HepG2 (cell line): ENCODE results near the gene PRMT7. TPM values are rescaled to one million over a fixed set of nuclear protein-coding genes. Genes with fewer than 3 reads are reported as not detected.

ENCODE experiments used
- ARHGAP35 ChIP-seq: sonication (generic); formaldehyde crosslinking; IDR thresholded peaks from 2 replicates; pipeline ENCODE4 v1.9.0; 2022; ENCODE audit warnings: mild to moderate bottlenecking, inconsistent platforms, moderate library complexity, missing genetic modification reagents, borderline replicate concordance
- FOXP4 ChIP-seq: sonication (generic); formaldehyde crosslinking; IDR thresholded peaks from 2 replicates; pipeline ENCODE4 v1.4.0; 2020; ENCODE audit warnings: missing genetic modification reagents
- PRDM4 ChIP-seq: sonication (generic); formaldehyde crosslinking; IDR thresholded peaks from 2 replicates; pipeline ENCODE4 v1.9.0; 2021; ENCODE audit warnings: missing genetic modification reagents, borderline replicate concordance
- ZNF224 ChIP-seq: sonication (generic); formaldehyde crosslinking; IDR thresholded peaks from 2 replicates; pipeline ENCODE4 v1.5.0; 2020; ENCODE audit warnings: mild to moderate bottlenecking, missing genetic modification reagents
- ZNF687 ChIP-seq: sonication (generic); formaldehyde crosslinking; IDR thresholded peaks from 2 replicates; pipeline ENCODE4 v1.5.1; 2020; ENCODE audit warnings: mild to moderate bottlenecking, missing genetic modification reagents, moderate library complexity
- polyA plus RNA-seq, 8 experiments: library from polyadenylated mRNA; depleted of rRNA in 3 of 8; stranded (reverse) in 7 of 8; unstranded in 1 of 8; fragments of >200 nt; fragmentation: Illumina TruSeq in 4 of 8; extraction: Trizol in 4 of 8; gene quantifications; 2 replicates each; pipeline versions ENCODE4 v1.2.1 to v1.2.3, GENCODE V29; 2011 to 2016; ENCODE audit warnings: low read depth in 4 of 8, missing spikeins in 1 of 8, mixed read lengths in 1 of 8; ENCODE audit not compliant: insufficient read depth in 1 of 8
- total RNA-seq, 5 experiments: library from RNA; depleted of rRNA; stranded (reverse); fragments of >200 nt; fragmentation: Illumina TruSeq; extraction: Trizol; gene quantifications; 2 replicates each; pipeline ENCODE4 v1.2.3, GENCODE V29; 2016; ENCODE audit warnings: low read depth in 1 of 5
- TF ChIP-seq, protein P1 (sequence below), 2 experiments: fragments of 450-650 bp in 1 of 2; sonication (generic) in 1 of 2; formaldehyde crosslinking in 1 of 2; IDR thresholded peaks; 2 replicates each; pipeline versions ENCODE4 v1.6.1 to v1.8.0; 2016 to 2022; ENCODE audit warnings: antibody characterized with exemption in 1 of 2, mild to moderate bottlenecking in 1 of 2, missing genetic modification reagents in 1 of 2

PRMT7 gene
- total and polyA plus RNA-seq, 2 of the 13 experiments (the other 11 are each of a cell fraction or from before 2014, with no cell fraction given), result 47.5 to 55.0 TPM

DNA sequence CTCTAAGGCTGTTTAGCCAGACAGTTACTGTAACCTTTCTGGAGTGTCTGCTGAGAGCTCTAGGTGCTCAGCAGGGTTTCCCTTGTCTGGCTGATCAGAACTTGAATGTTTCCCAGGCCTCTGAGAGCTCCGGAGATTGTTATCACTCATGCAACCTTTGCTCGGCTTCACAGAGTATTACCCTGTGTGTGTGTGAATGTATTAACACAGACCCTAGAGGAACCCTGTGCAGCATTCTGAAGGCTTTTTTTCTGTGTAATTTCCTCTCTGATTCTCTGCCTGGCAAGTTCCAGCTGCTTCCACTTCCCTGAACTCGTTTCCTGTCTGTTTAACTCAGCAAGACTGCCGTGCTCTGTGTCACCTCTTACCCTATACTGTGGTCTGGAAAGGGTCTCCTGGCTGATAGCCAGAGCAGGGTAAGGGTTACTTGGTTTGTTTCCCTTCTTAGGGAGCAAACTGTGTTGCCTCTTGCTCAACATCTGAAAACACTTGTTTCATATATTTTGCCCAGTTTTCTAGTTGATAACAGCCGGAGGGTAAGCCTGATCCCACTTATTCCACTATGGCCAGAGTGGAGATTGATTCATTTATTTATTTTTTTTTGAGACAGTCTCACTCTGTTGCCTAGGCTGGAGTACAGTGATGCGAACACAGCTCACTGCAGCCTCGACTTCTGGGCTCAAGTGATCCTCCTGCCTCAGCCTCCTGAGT is 21.7 kb downstream of the PRMT7 start (continued):
- TF ChIP-seq, protein P1, sequence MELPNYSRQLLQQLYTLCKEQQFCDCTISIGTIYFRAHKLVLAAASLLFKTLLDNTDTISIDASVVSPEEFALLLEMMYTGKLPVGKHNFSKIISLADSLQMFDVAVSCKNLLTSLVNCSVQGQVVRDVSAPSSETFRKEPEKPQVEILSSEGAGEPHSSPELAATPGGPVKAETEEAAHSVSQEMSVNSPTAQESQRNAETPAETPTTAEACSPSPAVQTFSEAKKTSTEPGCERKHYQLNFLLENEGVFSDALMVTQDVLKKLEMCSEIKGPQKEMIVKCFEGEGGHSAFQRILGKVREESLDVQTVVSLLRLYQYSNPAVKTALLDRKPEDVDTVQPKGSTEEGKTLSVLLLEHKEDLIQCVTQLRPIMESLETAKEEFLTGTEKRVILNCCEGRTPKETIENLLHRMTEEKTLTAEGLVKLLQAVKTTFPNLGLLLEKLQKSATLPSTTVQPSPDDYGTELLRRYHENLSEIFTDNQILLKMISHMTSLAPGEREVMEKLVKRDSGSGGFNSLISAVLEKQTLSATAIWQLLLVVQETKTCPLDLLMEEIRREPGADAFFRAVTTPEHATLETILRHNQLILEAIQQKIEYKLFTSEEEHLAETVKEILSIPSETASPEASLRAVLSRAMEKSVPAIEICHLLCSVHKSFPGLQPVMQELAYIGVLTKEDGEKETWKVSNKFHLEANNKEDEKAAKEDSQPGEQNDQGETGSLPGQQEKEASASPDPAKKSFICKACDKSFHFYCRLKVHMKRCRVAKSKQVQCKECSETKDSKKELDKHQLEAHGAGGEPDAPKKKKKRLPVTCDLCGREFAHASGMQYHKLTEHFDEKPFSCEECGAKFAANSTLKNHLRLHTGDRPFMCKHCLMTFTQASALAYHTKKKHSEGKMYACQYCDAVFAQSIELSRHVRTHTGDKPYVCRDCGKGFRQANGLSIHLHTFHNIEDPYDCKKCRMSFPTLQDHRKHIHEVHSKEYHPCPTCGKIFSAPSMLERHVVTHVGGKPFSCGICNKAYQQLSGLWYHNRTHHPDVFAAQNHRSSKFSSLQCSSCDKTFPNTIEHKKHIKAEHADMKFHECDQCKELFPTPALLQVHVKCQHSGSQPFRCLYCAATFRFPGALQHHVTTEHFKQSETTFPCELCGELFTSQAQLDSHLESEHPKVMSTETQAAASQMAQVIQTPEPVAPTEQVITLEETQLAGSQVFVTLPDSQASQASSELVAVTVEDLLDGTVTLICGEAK (IDR thresholded peaks at IDR 0.05), result no peak
- TF ChIP-seq, protein P1 (CRISPR knock-in tag; IDR thresholded peaks at IDR 0.05), result no peak; the same call in 1 of the 2 replicates
- peak; percentile 56 for TF ChIP-seq FOXP4
- TF ChIP-seq PRDM4 (CRISPR knock-in tag), result no peak
- no peak for TF ChIP-seq ARHGAP35 (CRISPR knock-in tag)
- TF ChIP-seq ZNF224 (CRISPR knock-in tag), result peak; percentile 81
- TF ChIP-seq ZNF687 (CRISPR knock-in tag), result no peak
